ENCODE data around the gene GOT1. TPM values are rescaled to one million over a fixed set of nuclear protein-coding genes. Genes with fewer than 3 reads are reported as not detected.

GOT1 gene
- total and polyA plus RNA-seq, 2 of the 8 experiments (the other 6 are each of a cell fraction or from before 2014, with no cell fraction given) = 16.7 to 47.0 TPM

DNA sequence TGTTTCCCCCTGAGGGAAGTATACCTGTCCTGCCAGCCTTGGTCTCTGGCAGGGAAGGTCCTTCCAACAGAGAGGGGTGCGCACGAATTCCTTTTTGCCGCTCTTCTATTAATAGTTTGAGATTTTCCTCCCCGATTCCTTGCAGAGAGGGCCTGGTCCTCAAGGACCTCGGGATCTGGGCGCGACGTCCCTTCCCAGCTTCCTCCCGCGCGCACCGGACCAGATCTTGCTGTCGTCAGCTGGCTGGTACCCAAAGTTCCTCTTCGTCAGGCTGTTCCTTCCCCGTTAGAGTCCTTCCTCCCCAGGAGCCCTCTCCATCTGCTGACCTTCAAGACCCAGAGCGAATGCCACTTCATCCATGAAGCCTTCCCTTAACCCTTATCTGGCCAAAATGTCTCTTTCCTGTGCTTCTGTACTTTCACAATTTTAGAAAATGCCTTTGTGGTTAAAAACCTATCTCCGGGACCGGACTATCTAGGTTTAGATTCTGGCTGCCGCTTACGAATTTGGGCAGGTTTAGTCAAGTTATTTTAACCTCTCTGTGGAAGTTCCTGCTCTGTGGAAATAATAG is 851 bp upstream of the GOT1 start (continued):
- TF ChIP-seq, protein P1, sequence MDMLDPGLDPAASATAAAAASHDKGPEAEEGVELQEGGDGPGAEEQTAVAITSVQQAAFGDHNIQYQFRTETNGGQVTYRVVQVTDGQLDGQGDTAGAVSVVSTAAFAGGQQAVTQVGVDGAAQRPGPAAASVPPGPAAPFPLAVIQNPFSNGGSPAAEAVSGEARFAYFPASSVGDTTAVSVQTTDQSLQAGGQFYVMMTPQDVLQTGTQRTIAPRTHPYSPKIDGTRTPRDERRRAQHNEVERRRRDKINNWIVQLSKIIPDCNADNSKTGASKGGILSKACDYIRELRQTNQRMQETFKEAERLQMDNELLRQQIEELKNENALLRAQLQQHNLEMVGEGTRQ (IDR thresholded peaks at IDR 0.05; ENCODE audit: low read length) = no peak
- TF ChIP-seq TAF7 (optimal IDR thresholded peaks at IDR 0.05; ENCODE audit: borderline replicate concordance, low read depth, low read length) (no peak), POLR2AphosphoS5 (IDR thresholded peaks at IDR 0.05; ENCODE audit: low read depth, low read length) (peak; percentile 66), GABPA (IDR thresholded peaks at IDR 0.05; ENCODE audit: borderline replicate concordance, insufficient read depth, low read length) (no peak), HDAC6 (IDR thresholded peaks at IDR 0.05; ENCODE audit: low read depth, low read length) (no peak), CBX8 (IDR thresholded peaks at IDR 0.05; ENCODE audit: borderline replicate concordance, low read depth, low read length) (no peak), NRF1 (IDR thresholded peaks at IDR 0.05; ENCODE audit: low read depth, low read length) (no peak), HDAC2 (IDR thresholded peaks at IDR 0.05; ENCODE audit: borderline replicate concordance in 1 of 2, low read depth in 2 of 2, low read length in 2 of 2) (no peak; a peak in 1 of 4 replicates), SRF (IDR thresholded peaks at IDR 0.05; ENCODE audit: low read depth, low read length) (no peak), FOSL1 (IDR thresholded peaks at IDR 0.05; ENCODE audit: insufficient read depth, low read depth, low read length) (no peak), CEBPB (IDR thresholded peaks at IDR 0.05; ENCODE audit: low read depth, low read length) (no peak), SUZ12 (IDR thresholded peaks at IDR 0.05; ENCODE audit: low read length) (no peak), PHF8 (conservative IDR thresholded peaks at IDR 0.05; ENCODE audit: low read depth, low read length) (0 out of 2 replicates have a peak, but pooled peaks have one; percentile 65), SP4 (IDR thresholded peaks at IDR 0.05; ENCODE audit: low read length) (0 out of 2 replicates have a peak, but pooled peaks have one; percentile 37), NANOG (IDR thresholded peaks at IDR 0.05; ENCODE audit: insufficient read depth, low read depth, low read length, poor library complexity, severe bottlenecking) (no peak), POU5F1 (IDR thresholded peaks at IDR 0.05; ENCODE audit: low read depth, low read length) (no peak), KDM5A (IDR thresholded peaks at IDR 0.05; ENCODE audit: low read length) (no peak), ASH2L (IDR thresholded peaks at IDR 0.05; ENCODE audit: low read length) (peak; percentile 64)
- TF ChIP-seq, protein P2, sequence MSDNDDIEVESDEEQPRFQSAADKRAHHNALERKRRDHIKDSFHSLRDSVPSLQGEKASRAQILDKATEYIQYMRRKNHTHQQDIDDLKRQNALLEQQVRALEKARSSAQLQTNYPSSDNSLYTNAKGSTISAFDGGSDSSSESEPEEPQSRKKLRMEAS (IDR thresholded peaks at IDR 0.05) = no peak
- TF ChIP-seq, protein P3, sequence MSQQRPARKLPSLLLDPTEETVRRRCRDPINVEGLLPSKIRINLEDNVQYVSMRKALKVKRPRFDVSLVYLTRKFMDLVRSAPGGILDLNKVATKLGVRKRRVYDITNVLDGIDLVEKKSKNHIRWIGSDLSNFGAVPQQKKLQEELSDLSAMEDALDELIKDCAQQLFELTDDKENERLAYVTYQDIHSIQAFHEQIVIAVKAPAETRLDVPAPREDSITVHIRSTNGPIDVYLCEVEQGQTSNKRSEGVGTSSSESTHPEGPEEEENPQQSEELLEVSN (IDR thresholded peaks at IDR 0.05) = peak; percentile 54

Data from H1 (cell line).